NCI-H345 treated with DMSO at 0.1 percent for 48 hours (cell line): ENCODE results near the gene SLC9A9.

Experiments used
- DNase-seq: peaks from one replicate; lab custom pipeline; 2025; ENCODE audit not compliant: unreplicated experiment; lab: John Stamatoyannopoulos, UW

SLC9A9 gene

DNA sequence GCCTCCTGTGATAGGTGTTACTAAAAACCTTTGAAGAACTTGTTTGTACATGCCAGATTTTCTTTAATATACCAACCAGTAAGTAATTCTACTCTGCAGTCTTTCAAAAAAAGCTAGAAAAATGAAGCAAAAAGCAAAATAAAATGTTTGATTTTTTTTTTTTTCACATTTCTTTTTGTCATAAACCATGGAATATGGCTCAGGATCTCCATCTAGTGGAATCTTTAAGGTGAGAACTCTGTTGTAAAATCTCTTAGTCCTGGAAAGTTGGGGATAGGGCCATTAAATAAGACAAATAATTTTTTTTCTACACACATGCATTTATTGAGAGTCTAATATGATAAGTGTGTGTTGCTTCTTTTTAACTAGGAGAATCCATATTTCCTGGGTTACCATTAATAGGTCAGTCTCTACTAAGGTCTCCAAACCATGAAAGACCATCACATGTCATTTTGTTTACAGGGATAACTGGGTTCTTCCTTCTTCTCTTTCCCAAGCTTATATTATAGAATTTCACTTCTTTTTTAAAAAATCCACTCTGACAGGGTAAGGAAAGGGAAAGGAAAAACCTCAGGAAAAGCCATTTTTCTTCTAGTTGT, 84.6 kb downstream of the SLC9A9 start:
- DNase-seq: no peak

DNA sequence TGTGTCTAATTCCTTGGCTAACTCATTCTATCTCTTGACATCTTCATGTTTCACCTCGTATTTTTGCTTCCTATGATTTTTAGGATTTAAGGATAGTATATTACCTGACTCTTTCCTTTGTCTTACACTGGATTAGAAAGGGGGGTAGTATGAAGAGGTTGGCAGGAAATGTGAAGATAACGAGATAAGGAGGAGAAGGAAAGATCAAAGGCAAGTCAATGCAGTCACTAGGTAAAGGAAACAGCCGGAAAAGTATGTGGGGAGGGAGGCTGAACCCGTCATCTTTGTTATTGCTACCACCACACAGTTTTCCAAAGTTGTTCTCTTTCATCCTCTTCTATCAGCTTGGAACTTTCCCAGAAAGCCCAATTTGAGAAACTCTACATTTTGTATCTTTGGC, 90.6 kb downstream of the SLC9A9 start:
- DNase-seq: no peak

DNA sequence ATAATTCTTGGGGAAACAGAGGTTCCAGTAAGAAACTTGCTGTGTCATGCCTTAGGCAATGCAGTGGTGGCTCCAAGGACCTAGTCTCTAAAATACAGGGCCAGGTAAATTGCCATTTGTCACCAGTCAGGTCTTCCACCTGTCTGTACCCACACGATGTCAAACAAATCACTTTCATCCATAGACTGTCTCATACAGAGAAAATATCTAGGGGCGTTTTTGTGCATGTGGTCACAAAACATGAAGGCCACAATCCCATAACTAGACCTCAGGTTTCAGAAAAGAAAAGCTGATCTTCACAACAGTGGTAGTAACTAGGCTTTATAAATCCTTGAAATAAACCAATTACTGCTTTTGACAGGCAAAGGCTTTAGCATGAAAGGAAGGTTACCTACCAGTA, 92.3 kb downstream of the SLC9A9 start:
- no peak for DNase-seq

DNA sequence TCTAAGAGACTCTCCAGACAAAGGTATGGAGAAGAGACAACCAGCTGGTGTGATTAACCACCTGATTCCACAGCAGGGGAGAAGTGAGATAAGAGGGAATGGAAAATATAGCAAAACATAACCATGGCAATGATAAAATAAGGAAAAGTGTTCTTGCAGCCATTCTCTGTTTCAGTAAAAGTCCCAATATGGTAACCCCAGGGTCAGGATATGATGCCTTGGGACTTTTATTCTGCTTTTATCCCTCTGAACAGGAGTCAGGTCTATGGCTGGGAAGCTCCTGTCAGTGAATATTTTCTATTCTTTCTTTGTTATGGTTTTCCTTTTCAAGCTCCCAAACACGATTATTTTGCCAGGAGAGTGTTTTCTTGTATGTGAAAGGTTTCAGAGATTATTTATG, 94.2 kb downstream of the SLC9A9 start:
- DNase-seq: no peak

DNA sequence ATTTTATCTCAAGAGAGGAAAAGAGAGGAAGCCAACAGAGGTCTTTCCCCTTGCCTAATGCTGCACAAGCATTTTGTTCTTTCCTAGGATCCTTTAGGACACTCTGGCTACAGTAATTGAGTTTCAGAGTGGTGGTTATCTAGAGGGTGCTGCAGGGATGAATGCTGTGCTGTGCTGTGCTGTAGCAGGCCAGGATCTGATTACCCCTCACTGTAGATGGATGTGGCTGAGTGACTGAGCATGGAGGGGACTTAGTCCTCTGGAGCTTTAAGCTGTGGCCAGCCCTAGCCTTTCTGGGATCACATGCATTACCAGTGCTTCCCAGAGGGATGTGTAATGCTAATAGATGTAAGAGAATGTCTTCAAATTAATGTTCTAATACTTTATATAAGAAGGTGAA, 94.8 kb downstream of the SLC9A9 start:
- no peak for DNase-seq

DNA sequence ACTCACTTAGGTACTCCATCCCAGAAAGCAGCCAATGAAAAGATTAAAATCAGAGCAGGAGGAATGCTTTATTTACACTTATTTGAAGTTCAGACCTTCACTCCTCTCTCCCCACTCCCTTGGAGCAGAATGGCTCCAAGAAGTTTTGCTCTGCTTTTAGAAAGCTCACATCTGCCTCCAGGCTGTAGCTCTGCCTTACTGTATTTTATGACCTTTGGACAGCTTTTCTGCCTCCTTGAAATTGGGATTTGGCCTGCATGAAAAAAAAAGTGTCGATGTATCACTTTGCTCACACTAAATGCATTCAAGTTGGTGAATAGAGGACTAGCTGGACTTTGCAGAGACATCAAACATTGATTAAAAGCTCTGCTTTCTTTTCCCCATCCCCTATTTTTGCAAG, 95.3 kb downstream of the SLC9A9 start:
- no peak for DNase-seq

DNA sequence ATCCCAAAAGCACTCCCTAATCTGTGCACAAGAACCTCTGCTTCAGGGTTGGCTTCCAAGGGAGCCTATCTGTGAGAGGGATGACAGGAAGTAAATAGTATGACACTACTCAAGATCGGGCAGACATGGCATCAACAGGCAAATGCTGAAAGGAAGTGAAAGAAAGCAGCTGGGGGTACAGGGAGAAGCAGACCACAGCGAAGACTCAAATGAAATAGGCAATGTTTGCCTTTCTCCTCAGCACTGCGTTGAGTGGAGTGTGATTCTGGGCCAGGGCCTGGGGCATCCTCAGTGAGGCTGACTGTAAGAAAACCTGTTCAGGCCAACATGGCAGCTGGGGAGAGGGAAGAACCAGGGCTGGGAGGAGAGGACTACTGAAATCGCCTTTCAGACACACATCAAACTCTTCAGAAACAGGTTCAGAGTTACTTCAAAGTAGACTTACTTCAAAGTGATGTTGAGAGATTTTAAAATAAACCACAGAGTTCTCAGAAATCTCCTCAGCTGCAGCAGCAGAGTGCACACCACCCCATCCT, 96.6 kb downstream of the SLC9A9 start:
- DNase-seq: no peak

DNA sequence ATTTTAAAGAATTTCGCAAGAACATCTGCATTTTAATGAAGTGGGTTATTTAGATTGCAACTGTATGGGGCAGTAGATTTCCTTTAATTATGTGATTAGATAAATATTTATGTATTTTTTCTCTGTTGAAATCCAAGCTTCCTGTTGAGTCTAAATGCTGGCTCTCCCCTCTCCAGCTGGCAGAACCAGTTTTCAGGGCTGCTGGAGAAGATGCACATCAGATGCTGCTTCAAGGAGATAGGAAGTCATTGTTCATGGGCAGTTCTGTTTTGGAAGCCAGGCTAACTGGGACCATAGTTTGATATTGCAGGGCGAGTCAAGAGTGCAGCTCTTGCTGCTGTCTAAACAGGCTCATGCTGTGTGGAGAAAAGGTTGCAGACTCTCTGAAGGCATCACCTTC, 97.4 kb downstream of the SLC9A9 start:
- no peak for DNase-seq

DNA sequence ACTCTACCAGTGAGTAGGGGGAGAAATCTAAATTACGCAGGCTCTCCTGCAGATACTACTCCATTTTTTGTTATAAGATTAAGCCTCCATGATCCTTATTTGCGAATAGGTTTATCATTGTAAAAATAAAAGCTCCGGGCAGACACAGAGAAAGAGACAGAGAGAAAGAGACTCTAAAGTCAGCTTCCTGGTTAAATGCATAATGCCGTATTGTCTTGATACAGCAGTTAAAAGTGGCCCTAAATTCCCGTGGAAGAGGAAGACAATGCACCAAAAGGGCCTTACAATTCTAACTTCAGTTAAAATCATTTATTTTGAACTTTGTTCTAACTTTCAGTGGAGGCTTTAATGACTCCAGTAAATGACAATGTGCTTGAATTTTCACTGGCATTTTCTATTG, 98.3 kb downstream of the SLC9A9 start:
- no peak for DNase-seq

DNA sequence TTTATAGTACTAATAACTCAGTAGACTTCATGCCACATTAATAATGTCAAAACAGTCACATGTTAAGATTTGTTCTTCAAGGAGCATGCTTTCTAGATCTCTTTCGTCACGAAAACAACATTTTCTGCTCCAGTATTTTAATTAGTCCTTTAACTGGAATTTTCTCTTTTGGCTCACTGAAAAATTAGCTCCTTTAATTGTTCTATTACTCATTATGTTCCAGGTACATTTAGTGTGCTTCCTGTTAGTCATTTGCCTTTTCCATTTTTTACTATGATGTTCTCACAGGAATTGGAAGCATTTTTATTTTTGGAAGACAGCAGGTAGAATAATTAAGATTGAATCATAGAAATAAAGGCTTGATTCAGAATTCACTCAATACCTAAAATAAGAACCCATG, 111.2 kb downstream of the SLC9A9 start:
- no peak for DNase-seq

DNA sequence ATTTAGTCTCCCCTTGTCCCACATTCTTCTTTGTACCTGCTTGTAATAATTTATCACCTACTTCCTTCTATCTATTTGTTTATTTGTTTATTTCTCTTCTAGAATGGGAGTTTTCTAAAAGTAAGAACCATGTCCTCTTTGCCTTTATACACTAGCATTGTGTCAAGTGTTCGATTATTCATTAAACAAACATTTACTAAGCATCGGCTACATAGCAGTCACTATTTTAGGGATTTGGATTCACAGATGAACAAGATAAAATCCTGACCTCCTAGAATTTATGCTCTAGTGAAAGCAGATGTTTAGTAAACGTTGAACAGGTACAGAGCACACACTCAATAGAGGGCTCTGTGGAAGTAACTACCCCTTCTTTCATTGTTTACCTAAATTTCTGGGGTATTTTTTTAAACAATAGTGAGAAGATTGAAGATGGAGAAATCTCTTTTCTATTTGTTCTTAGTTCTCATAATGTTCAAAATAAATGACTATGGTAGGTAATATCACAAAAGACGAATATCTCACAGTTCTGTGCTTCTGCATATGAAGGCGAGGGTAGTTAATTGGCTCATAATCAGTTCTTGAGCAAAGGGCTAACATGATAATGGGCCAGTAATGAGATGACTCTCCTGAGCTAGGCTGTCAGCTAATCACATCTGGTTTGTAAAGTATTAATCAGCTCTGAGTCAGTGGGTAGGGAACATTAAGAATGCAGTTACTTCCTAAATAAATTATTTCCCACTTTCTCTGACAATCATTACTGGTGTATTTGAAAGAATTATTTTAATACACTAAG, 111.9 kb downstream of the SLC9A9 start:
- DNase-seq: no peak

DNA sequence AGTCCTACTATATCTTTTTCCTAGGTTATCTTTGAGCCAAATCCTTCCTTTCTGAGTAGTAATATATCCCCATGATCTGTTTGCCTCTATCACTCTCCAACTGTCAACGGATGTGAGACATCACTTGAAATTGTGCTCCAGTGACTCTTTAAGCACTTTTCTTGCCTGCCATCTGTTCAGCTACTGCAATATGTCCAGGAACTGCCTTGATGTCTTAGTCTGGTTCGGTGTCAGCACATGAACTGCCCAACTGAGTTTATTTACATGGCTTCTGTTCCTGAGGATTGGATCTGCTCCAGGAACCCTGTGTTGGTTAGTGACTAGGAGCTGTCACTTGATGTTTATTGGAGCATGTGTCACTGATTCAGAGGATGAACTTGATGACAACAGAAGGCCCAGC, 116.5 kb downstream of the SLC9A9 start:
- no peak for DNase-seq

DNA sequence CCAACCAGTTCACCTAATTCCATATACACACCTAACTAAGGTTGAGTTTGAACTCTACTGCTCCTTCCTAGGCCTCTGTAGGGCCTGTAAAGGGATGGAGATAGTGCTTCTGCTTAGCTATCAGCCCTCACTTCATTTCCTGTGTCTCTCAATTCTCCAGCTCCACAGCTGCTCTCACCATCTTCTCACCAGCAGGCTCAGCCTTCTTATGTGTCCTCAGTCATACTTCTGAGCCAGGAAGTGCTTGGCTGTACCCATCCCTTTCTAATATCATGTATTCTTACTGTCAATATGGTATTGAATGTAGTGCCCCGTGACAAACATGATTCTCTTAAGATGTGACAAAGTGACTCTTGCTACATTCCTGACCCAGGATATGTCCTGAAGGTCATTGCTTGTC, 116.9 kb downstream of the SLC9A9 start:
- no peak for DNase-seq

DNA sequence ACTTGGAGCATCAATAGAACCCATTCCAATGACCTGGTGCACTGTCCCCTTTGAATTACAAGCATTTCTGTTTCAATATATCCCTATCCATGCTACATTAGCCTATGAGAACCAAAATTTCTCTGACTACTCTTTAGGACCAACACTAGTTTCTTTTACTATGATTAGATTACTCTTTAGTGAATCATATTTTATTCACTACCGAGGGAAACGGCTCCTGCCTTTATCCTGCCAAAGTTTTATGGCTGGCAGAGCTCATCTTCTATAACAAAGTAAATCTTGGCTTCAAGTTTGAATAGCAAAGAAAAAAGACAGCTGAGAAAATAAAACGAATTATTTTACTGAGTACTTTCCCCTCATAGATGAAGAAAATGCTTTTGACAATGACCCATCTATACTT, 120.9 kb downstream of the SLC9A9 start:
- no peak for DNase-seq

DNA sequence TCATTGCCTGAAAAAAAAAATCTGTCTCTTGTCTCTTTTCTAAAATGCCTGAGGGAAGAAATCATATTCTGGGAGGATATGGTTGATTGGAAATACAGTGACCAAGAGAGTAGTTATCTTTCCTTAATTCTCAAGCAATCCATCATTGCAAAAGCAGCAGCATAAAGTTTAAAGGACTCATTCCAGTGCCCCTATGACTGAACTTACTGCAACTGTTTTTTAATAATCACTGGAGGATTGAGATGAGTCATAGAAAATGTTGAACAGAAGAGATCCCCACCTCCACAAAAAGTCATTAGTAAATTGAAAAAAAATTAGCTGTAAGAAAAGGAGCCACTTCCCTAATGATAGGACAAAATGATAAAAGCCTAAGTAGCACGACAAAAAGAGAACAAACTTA, 121.5 kb downstream of the SLC9A9 start:
- no peak for DNase-seq

DNA sequence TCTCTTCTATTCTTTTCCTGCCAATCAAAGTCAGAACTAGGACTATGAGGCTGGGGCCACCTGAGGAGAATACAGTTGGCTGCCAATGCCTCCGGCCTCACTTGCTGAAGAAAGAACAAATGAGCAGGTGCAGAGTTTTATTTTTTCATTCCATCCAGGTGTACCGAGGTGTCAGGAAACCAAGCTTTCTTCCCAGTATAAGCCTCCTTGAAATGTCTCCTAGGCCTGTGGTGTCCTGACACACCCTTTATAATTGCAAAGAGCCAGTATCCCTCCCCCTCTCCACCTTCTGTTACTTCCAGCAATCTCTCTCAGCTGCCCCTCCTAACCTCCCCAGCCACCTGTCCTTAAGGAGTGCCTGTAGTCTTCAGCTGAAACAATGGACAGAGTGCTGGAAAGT, 127.9 kb downstream of the SLC9A9 start:
- no peak for DNase-seq

DNA sequence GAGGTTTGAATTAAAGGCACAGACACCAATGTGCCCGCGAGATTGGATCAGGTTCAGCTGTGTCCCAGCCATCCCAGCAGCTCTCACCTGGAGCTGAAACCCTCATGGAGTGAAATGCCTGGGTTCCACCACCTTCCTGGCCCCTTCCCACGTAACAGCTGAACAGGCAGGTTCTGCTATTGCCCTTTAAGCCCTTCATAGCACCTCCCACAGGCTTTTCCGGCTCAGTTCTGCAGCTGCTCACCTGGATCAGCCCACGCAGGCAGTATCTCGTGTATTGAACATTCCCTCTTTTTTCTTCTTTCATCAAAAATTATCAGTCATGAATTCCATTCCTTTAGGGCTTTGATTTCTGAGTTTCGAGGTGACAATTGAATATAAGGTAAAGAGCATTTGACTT, 129.8 kb downstream of the SLC9A9 start:
- no peak for DNase-seq

DNA sequence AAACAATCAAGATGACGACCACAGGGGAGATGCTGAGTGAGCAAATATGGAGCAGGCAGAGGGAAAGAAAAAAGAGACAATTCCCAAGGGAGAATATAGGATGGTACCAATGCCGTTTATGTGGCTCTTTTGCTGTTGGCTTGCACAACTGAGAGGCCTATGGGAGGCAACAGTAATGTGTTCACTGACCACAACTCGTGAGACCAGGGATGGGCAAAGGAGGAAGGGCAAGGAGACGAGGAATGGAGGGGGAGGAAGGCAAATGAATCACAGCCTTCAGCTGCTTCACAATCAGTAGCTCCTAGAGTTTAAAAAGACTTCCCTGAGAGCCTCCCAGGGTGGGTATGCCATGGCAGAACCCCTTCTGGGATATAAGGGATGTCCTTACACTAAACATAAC, 131.5 kb downstream of the SLC9A9 start:
- no peak for DNase-seq

DNA sequence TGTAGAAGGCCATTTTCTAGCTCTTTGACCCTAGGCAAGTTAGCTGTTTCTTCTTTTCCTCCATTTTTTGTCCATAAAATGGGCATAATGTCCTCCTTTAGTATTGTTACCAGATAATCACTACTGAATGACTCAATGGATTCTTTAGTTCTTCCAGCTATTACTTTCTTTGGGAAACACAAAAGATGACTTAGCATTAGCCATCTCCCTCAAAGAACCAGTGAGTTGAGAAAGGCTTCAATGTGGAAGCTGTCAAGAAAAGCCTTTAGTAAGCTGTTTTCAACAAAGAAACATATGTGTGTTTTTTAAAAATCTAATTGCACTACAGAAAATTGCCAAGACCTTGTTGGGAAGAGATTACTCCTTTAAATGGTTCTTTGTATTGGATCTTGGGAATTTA, 135.7 kb downstream of the SLC9A9 start:
- no peak for DNase-seq

DNA sequence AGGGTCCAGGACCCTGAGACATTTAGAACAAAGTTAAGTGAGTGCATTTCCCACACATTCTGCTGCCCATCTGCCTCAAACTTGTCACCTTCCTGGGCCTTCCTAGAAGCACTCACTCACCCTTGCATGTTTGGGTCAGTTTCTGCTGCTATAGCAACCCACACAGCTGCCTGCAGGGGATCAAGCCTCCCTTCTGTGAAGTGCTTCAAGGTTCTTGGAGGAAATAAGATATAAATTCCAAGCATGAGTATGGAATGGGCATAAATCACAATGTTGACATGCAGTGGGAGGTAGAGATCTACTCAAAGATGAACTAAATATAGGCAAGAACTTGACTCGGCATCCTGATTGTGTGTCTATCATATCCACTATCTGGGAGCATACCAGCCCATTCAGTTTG, 140.4 kb downstream of the SLC9A9 start:
- no peak for DNase-seq

DNA sequence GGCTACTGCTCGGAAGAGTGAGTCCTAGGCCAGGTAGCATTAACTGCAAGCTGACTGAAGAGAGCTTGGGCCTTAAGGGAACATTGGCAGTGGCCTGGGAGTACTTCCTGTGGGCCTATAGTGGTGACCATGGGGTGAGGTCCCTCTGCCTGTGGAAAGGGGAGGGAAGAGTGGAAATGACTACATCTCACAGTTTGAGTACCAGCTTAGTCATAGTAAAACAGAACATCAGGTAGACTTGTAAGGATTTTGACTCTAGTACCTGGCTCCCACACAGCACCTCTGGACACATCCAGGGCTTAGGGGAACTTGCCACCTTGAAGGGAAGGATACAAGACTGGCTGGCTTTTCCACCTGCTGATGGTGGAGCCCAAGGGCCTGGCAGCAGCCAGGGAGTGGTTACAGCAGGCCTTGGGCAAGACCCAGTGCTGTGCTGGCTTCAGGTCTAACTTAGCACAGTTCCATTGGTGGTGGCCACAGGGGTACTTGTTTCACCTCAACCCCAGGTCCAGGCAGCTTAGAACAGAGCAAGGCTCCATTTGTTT, 147.8 kb downstream of the SLC9A9 start:
- no peak for DNase-seq

DNA sequence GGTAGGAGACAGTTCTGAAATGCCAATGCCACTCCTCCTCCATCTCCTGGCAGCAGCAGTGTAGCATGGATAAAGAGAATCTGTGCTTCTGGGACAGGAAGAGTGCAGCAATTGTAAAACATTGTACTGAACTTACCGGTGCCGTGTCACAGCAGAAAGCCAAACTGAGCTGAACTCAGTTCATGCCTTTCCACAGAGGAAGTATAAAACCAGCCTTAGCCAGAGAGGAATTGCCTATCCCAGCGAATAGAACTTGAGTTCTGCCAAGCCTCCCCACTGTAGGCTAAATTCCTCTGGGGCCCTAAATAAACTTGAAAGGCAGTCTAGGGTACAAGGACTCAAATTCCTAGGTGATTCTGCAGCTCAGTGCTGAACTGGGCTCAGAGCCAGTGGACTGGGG, 148.8 kb downstream of the SLC9A9 start:
- no peak for DNase-seq
